Mucosa of rectum (tissue), 2 donors: ENCODE results near the gene TRPM8.

ENCODE experiments used
- H3K27ac ChIP-seq, 2 donors: one replicate each; pipeline ENCODE4 v1.7.0; 2013; ENCODE audit warnings: inconsistent platforms in 2 of 2, low read depth in 2 of 2, low read length in 2 of 2
- H3K27me3 ChIP-seq, 2 donors: one replicate each; pipeline ENCODE4 v1.7.0; 2013; ENCODE audit warnings: low read length in 2 of 2; ENCODE audit not compliant: control insufficient read depth in 2 of 2, insufficient read depth in 2 of 2
- H3K36me3 ChIP-seq, 2 donors: one replicate each; pipeline ENCODE4 v1.7.0; 2013; ENCODE audit warnings: low read length in 2 of 2; ENCODE audit not compliant: control insufficient read depth in 2 of 2, insufficient read depth in 2 of 2
- H3K4me1 ChIP-seq, 2 donors: one replicate each; pipeline ENCODE4 v1.7.0; 2013; ENCODE audit warnings: low read length in 2 of 2, mild to moderate bottlenecking in 1 of 2; ENCODE audit not compliant: control insufficient read depth in 2 of 2, insufficient read depth in 2 of 2
- H3K4me3 ChIP-seq, 2 donors: one replicate each; pipeline ENCODE4 v1.7.0; 2013; ENCODE audit warnings: low read length in 2 of 2
- H3K9ac ChIP-seq, 2 donors: one replicate each; pipeline ENCODE4 v1.7.0; 2013; ENCODE audit warnings: low read length in 2 of 2, low read depth in 1 of 2, mild to moderate bottlenecking in 1 of 2
- H3K9me3 ChIP-seq, 2 donors: one replicate each; pipeline ENCODE4 v1.7.0; 2013; ENCODE audit warnings: low read length in 2 of 2; ENCODE audit not compliant: control insufficient read depth in 2 of 2
- donor health status: healthy.
- donor health status: Normal muscosa, but diverticular disease.

The TRPM8 gene

DNA sequence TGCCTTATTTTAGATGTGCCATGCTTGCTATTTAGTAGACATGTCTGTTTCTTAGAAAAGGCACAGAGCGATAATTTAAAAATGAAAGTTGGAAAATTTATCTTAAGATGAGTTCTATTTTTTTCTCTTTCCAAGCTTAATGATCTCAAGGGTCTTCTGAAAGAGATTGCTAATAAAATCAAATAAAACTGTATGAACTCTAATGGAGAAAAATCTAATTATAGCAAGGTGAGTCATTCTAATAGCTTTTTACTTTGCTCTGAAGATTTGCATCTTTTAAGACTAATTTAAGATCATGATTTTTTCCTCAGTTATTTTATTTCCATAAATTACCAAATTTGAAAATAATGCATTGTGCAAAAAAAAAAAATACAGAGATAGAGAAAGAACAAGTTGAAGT is 97.3 kb downstream of the TRPM8 start:
- no peak overlapping the region for H3K4me3 ChIP-seq
- H3K27ac ChIP-seq, result no peak overlapping the region
- no peaks in the 10 kb centered on the region for H3K27me3 ChIP-seq
- H3K4me1 ChIP-seq, result no peaks in the 10 kb centered on the region
- no peak overlapping the region for H3K9ac ChIP-seq
- no peaks in the 10 kb centered on the region for H3K9me3 ChIP-seq
- no peaks in the 10 kb centered on the region for H3K36me3 ChIP-seq

DNA sequence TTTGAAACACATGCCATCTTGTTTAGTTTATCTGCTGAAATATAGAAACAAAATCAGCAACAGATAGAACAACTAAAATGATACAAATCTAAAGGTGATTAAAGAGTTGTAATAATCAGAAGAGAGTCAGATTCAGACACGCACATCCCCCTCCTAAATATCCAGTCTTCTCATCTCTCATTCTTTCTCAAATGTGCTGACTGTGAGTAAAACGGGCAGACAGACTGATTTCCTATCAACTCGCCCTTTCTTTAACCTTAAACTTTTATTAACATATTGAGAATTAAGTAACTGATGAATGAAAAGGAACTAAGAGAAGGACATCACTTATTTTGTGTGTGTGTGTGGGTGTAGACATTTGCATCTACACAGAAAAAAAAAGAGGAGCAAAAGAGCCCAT is 98.7 kb downstream of the TRPM8 start:
- Histone ChIP-seq H3K27ac (no peak overlapping the region), H3K27me3 (no peaks in the 10 kb centered on the region), H3K4me3 (no peak overlapping the region), H3K9me3 (no peaks in the 10 kb centered on the region), H3K4me1 (no peaks in the 10 kb centered on the region), H3K36me3 (no peaks in the 10 kb centered on the region), H3K9ac (no peak overlapping the region)

DNA sequence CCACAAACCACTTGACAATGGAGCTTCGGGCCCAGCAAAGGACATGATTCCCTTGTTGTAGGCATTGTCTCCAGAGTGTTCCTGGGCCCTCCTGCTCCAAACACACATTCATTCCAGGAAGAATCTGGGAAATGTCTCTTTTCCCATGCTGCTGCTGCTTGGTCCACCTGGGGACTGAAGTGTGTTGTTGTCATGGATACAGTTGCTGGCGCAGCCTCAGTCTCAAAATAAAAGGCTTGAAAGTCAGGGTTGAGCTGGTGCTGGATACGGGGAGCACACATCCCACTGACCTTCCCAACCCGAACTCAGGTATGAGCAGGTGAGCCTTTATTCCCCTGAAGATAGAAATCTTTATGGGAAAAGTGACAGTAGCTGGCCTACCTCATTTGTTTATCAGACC is 102.7 kb downstream of the TRPM8 start:
- Histone ChIP-seq H3K27ac (no peak overlapping the region), H3K27me3 (no peaks in the 10 kb centered on the region), H3K4me1 (no peaks in the 10 kb centered on the region), H3K36me3 (no peaks in the 10 kb centered on the region), H3K9me3 (no peaks in the 10 kb centered on the region), H3K9ac (no peak overlapping the region), H3K4me3 (no peak overlapping the region)

DNA sequence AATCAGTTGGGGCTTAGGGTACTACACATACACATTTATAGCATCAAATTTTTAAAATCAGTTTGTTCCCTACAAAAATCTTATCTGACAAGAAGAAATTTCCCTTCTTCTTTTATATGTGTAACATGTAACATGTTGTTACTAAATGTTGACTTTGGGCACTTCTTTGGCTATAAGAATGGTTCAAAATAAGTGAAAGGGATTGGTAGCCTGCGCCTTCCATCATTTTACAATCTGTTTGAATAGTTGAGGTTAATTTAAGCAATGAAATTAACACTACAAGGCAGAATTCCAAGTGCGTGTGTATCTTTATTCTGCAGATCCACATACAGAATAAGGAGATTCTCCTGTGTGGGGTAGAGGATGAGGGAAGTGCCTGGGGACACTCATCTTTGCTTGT is 103.2 kb downstream of the TRPM8 start:
- Histone ChIP-seq H3K27me3 (no peaks in the 10 kb centered on the region), H3K36me3 (no peaks in the 10 kb centered on the region), H3K27ac (no peak overlapping the region), H3K4me1 (no peaks in the 10 kb centered on the region), H3K9ac (no peak overlapping the region), H3K4me3 (no peak overlapping the region), H3K9me3 (no peaks in the 10 kb centered on the region)

DNA sequence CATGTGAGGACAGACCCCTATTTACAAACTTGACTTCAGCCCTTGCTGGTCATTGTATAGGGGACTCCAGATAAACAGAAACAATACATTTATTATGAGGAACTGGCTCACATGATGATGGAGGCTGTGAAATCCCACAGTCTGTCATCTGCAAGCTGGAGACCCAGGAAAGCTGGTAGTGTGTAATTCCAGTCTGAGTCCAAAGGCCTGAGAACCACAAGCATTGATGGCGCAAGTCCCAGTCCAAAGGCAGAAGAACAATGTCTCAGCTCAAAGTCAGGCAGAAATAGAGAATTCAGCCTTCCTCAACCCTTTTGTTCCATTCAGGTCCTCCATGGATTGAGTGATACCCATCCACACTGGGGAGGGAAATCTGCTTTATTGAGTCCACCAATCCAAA is 105.3 kb downstream of the TRPM8 start:
- no peaks in the 10 kb centered on the region for H3K4me1 ChIP-seq
- H3K36me3 ChIP-seq, result no peaks in the 10 kb centered on the region
- H3K4me3 ChIP-seq, result no peak overlapping the region
- H3K9ac ChIP-seq, result no peak overlapping the region
- H3K9me3 ChIP-seq, result no peaks in the 10 kb centered on the region
- no peak overlapping the region for H3K27ac ChIP-seq
- peaks cover 0 to 2% of the 10 kb centered on the region in 2 donors for H3K27me3 ChIP-seq

DNA sequence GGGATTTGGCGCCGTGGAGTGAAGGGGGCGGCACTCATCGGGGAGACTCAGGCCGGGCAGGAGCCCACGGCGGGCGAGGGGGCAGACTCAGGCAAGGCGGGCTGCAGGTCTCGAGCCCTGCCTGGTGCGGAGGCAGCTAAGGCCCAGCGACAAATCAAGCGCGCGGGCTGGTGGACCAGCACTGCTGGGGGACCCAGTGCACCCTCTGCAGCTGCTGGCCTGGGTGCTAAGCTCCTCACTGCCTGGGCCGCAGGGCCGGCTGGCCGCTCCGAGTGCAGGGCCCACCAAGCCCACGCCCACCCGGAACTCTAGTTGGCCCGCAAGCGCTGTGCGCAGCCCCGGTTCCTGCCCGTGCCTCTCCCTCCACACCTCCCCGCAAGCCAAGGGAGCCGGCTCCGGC is 107.1 kb downstream of the TRPM8 start:
- no peak overlapping the region for H3K4me3 ChIP-seq
- no peak overlapping the region for H3K9ac ChIP-seq
- no peaks in the 10 kb centered on the region for H3K4me1 ChIP-seq
- no peaks in the 10 kb centered on the region for H3K9me3 ChIP-seq
- peaks cover 0 to 2% of the 10 kb centered on the region in 2 donors for H3K27me3 ChIP-seq
- no peak overlapping the region for H3K27ac ChIP-seq
- H3K36me3 ChIP-seq, result no peaks in the 10 kb centered on the region

DNA sequence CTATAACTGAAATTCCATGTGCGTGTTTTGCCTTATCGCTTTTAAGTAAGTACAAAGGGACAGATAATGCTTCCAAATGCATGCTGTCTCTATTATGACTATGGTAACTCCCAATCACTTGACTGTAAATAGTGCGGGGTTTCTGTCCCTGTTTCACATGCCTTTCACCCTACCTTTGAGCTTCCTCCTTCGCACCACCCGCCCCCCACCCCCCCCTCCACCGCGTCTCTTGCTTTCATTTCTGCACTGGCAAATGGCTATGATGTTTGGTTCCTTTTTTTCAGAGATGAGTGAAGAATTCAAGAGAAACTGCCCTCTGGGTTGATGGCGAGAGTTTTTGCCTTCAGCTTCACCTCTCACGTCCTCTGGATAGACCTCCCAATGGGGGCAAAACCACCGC is 108.3 kb downstream of the TRPM8 start:
- H3K9me3 ChIP-seq, result no peaks in the 10 kb centered on the region
- H3K27ac ChIP-seq, result no peak overlapping the region
- peak overlapping the region; percentile 1 to 44 for H3K4me3 ChIP-seq
- H3K4me1 ChIP-seq, result no peaks in the 10 kb centered on the region
- no peaks in the 10 kb centered on the region for H3K36me3 ChIP-seq
- no peak overlapping the region for H3K9ac ChIP-seq
- H3K27me3 ChIP-seq, result peaks cover 0 to 2% of the 10 kb centered on the region in 2 donors

DNA sequence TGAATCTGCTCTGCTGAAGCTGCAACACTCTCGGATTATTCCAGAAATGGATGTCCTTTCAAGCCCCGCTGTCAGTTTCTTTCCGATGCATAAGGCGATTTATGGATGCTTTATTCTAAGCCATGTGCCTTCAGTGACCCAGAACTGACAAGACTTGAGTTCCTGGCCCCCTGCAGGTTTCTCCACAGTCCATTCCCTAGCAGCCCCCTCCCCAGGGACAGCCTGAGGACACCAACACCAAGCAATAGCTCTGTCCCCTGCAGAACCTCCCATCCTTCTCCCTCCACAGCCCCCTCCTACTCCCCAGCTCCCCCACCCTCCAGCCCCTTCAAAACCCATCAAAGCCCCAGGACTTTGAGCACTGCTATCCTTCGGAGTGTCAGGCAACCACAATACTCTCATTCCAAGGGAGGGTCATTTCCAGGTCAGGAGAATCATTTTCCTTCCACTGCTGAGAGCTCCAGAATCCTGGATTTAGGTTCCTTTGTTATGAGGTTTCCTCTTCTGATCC is 108.8 kb downstream of the TRPM8 start:
- Histone ChIP-seq H3K9me3 (no peaks in the 10 kb centered on the region), H3K9ac (no peak overlapping the region), H3K27me3 (peaks cover 0 to 2% of the 10 kb centered on the region in 2 donors), H3K4me3 (peak overlapping the region; percentile 1 to 44), H3K4me1 (no peaks in the 10 kb centered on the region), H3K36me3 (no peaks in the 10 kb centered on the region), H3K27ac (no peak overlapping the region)

DNA sequence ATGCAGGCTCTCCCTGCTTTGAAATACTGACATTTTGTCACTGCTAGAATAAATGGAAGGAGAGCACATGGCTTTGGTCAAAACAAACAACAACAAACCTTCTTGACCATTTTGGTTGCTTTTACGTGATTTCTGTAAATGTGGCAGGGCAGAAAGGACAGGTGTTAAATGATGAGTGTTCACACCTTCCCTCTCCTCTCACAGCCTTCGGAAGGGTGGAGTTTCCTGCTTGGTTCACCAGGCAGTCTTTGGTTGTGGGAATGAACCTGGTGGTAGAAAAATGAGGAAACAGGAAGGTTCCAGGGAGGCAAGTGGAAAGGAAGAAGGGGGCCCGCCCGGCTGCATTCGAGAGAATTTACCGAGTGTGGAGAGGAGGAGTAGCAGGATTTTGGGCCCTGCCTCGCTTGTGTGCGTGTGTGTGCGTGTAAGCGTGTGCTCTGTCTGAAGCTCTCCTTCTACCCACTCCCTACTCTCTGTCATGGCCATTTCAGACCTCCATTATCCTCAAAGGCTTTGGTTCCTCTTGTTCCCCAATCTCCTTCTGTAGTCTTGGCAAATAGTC is 109.6 kb downstream of the TRPM8 start:
- Histone ChIP-seq H3K27ac (no peak overlapping the region), H3K36me3 (no peaks in the 10 kb centered on the region), H3K4me3 (no peak overlapping the region), H3K27me3 (peaks cover 0 to 2% of the 10 kb centered on the region in 2 donors), H3K4me1 (no peaks in the 10 kb centered on the region), H3K9me3 (no peaks in the 10 kb centered on the region), H3K9ac (no peak overlapping the region)

DNA sequence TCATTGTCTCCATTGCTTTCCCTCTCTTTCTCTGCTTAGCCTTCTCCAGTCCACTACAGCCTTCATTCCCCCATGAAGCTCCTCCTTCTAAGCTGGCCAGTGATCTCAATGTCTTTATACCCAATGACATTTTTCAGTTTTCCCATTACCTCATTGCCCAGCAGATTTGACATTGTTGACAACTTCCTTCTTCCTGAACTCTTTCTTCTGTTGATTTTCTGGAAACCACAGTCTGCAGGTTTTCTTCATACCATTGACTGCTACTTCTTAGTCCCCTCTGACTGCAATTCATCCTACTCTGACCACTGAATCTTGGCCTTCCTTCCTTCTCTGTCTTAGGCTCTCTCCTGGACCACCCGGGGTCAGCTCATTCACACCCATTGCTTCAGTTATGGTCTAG is 110.5 kb downstream of the TRPM8 start:
- no peaks in the 10 kb centered on the region for H3K36me3 ChIP-seq
- no peaks in the 10 kb centered on the region for H3K9me3 ChIP-seq
- no peak overlapping the region for H3K4me3 ChIP-seq
- H3K9ac ChIP-seq, result no peak overlapping the region
- H3K27ac ChIP-seq, result no peak overlapping the region
- peaks cover 0 to 2% of the 10 kb centered on the region in 2 donors for H3K27me3 ChIP-seq
- no peaks in the 10 kb centered on the region for H3K4me1 ChIP-seq
